ENCODE measurements around the gene TMEM132A. TPM values are rescaled to one million over a fixed set of nuclear protein-coding genes. Genes with fewer than 3 reads are reported as not detected.

Gene TMEM132A
- total and polyA plus RNA-seq, 2 of the 13 experiments (the other 11 are each of a cell fraction or from before 2014, with no cell fraction given): 11.1 to 32.9 TPM

DNA sequence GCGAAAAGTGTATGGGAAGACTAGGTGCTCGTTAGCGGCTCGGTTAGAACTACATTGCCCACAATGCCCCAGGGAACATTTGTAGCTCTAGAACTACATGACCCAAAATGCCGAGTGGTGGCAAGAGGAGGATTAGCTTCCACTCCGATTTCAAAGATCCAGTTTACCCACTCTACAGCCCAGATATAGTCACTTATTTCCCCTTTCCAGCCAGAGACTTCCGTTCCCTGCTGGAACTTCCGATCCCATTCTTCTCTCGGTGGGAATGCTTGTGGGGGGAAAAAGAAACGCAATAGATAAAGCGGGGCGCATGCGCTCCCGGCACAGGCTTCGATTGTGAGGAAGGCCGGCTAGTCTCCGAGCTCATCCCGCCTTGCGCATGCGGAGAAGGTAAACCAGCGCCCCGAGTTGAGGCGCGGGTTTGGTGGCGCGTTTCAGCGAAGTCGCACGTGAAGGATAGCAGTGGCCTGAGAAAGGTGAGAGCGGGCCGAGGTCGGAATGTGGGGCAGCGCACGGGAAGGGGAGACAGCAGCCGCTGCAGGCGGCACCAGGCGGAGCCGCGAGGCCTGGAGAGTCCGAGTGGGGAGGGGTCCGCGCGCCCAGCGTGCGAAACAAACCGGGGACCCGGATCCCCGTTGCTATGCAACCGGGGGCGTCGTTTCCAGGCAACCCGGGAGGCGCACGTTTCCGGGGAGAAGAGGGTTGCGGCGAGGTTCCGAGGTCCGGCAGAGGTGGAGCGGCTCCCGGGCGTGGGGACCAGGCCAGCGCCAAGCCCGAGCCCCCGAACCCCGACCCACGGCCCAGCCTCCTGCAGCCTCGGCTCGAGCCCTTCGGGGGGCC is 10.2 kb upstream of the TMEM132A start, which contains the start of gene TMEM109 (continued):
- TF ChIP-seq, protein P1, sequence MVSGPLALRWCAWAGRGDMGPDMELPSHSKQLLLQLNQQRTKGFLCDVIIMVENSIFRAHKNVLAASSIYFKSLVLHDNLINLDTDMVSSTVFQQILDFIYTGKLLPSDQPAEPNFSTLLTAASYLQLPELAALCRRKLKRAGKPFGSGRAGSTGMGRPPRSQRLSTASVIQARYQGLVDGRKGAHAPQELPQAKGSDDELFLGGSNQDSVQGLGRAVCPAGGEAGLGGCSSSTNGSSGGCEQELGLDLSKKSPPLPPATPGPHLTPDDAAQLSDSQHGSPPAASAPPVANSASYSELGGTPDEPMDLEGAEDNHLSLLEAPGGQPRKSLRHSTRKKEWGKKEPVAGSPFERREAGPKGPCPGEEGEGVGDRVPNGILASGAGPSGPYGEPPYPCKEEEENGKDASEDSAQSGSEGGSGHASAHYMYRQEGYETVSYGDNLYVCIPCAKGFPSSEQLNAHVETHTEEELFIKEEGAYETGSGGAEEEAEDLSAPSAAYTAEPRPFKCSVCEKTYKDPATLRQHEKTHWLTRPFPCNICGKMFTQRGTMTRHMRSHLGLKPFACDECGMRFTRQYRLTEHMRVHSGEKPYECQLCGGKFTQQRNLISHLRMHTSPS (CRISPR knock-in tag; IDR thresholded peaks at IDR 0.05; ENCODE audit: low read depth): no peak; the same call in 1 of the 2 replicates
- TF ChIP-seq GATAD2A (CRISPR knock-in tag; IDR thresholded peaks at IDR 0.05): no peak
- TF ChIP-seq RFXAP (CRISPR knock-in tag; IDR thresholded peaks at IDR 0.05; ENCODE audit: borderline replicate concordance): peak; percentile 65
- no peak for TF ChIP-seq ZNF850 (CRISPR knock-in tag; conservative IDR thresholded peaks at IDR 0.05)
- TF ChIP-seq ZFP90 (CRISPR knock-in tag; IDR thresholded peaks at IDR 0.05; ENCODE audit: borderline replicate concordance): peak; percentile 78; the same call in 1 of the 2 replicates
- TF ChIP-seq HNF4A (CRISPR knock-in tag; IDR thresholded peaks at IDR 0.05): no peak
- TF ChIP-seq MEIS2 (CRISPR knock-in tag; IDR thresholded peaks at IDR 0.05): peak; percentile 42; the same call in 1 of the 2 replicates
- no peak for TF ChIP-seq AFF4 (CRISPR knock-in tag; IDR thresholded peaks at IDR 0.05)
- peak; percentile 47; the same call in 1 of the 2 replicates for TF ChIP-seq ZBTB20 (CRISPR knock-in tag; IDR thresholded peaks at IDR 0.05; ENCODE audit: borderline replicate concordance, low read depth)
- TF ChIP-seq NFAT5 (CRISPR knock-in tag; IDR thresholded peaks at IDR 0.05): peak; percentile 54; the same call in 1 of the 2 replicates
- TF ChIP-seq ZNF256 (CRISPR knock-in tag; conservative IDR thresholded peaks at IDR 0.05): no peak; the same call in 1 of the 2 replicates
- TF ChIP-seq SNAPC5 (CRISPR knock-in tag; IDR thresholded peaks at IDR 0.05; ENCODE audit: borderline replicate concordance): 0 out of 2 replicates have a peak, but pooled peaks have one; percentile 38
- no peak for TF ChIP-seq BCL6 (CRISPR knock-in tag; IDR thresholded peaks at IDR 0.05)
- 0 out of 2 replicates have a peak, but pooled peaks have one; percentile 50 for TF ChIP-seq ZNF367 (CRISPR knock-in tag; IDR thresholded peaks at IDR 0.05; ENCODE audit: borderline replicate concordance)
- no peak for TF ChIP-seq FOSL2 (CRISPR knock-in tag; IDR thresholded peaks at IDR 0.05)
- peak; percentile 71; the same call in 1 of the 2 replicates for TF ChIP-seq SALL2 (CRISPR knock-in tag; IDR thresholded peaks at IDR 0.05)
- 0 out of 2 replicates have a peak, but pooled peaks have one; percentile 36 for TF ChIP-seq ZNF747 (CRISPR knock-in tag; IDR thresholded peaks at IDR 0.05; ENCODE audit: borderline replicate concordance)
